Measurements from ENCODE around the gene PPAN.

PPAN gene

DNA sequence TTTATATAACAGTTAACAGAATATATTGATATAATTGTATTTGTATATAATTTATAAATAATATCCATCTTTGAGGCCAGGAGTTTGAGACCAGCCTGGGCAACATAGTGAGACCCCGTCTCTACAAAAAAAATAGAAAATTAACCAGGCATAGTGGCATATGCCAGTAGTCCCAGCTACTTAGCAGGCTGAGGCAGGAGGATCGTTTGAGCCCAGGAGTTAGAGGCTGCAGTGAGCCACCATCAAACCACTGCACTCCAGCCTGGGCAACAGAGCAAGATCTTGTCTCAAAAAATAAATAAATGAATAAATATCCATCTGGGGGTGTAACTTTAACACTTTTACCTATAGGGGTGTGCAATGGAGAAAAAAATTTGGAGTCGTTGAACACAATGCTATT lies 21.4 kb upstream of the PPAN start:
- no peak overlapping the region for H2AFZ ChIP-seq (ENCODE audit: low read depth, low read length, severe bottlenecking)
- H4K20me1 ChIP-seq (ENCODE audit: low read depth, low read length) = no peaks in the 10 kb centered on the region
- H3K4me3 ChIP-seq (ENCODE audit: insufficient read depth, low read length, poor library complexity, severe bottlenecking) = no peak overlapping the region
- H3K79me2 ChIP-seq (ENCODE audit: insufficient read depth, low read length) = no peaks in the 10 kb centered on the region
- H3K9me3 ChIP-seq (ENCODE audit: insufficient read depth, low read length) = no peaks in the 10 kb centered on the region
- TF ChIP-seq, protein P1, sequence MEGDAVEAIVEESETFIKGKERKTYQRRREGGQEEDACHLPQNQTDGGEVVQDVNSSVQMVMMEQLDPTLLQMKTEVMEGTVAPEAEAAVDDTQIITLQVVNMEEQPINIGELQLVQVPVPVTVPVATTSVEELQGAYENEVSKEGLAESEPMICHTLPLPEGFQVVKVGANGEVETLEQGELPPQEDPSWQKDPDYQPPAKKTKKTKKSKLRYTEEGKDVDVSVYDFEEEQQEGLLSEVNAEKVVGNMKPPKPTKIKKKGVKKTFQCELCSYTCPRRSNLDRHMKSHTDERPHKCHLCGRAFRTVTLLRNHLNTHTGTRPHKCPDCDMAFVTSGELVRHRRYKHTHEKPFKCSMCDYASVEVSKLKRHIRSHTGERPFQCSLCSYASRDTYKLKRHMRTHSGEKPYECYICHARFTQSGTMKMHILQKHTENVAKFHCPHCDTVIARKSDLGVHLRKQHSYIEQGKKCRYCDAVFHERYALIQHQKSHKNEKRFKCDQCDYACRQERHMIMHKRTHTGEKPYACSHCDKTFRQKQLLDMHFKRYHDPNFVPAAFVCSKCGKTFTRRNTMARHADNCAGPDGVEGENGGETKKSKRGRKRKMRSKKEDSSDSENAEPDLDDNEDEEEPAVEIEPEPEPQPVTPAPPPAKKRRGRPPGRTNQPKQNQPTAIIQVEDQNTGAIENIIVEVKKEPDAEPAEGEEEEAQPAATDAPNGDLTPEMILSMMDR (IDR thresholded peaks at IDR 0.05; ENCODE audit: insufficient read depth, low read length, poor library complexity, severe bottlenecking) = no peak
- TF ChIP-seq EZH2phosphoT487 (conservative IDR thresholded peaks at IDR 0.05; ENCODE audit: low read length) = no peak
- H3K27ac ChIP-seq (ENCODE audit: low read depth, low read length) = no peak overlapping the region
- no peak overlapping the region for H3K9ac ChIP-seq (ENCODE audit: low read length)
- H3K36me3 ChIP-seq (ENCODE audit: low read length) = no peaks in the 10 kb centered on the region
- H3K9me2 ChIP-seq (replicated peaks; ENCODE audit: insufficient read depth, low read length) = no peaks in the 10 kb centered on the region
- no peak overlapping the region for H3K4me2 ChIP-seq (ENCODE audit: low read depth, low read length, poor library complexity, severe bottlenecking)
- no peaks in the 10 kb centered on the region for H3K27me3 ChIP-seq (ENCODE audit: low read length)
- H3F3A ChIP-seq (ENCODE audit: insufficient read depth) = peaks cover 10% of the 10 kb centered on the region; the same call in 1 of the 2 replicates

DNA sequence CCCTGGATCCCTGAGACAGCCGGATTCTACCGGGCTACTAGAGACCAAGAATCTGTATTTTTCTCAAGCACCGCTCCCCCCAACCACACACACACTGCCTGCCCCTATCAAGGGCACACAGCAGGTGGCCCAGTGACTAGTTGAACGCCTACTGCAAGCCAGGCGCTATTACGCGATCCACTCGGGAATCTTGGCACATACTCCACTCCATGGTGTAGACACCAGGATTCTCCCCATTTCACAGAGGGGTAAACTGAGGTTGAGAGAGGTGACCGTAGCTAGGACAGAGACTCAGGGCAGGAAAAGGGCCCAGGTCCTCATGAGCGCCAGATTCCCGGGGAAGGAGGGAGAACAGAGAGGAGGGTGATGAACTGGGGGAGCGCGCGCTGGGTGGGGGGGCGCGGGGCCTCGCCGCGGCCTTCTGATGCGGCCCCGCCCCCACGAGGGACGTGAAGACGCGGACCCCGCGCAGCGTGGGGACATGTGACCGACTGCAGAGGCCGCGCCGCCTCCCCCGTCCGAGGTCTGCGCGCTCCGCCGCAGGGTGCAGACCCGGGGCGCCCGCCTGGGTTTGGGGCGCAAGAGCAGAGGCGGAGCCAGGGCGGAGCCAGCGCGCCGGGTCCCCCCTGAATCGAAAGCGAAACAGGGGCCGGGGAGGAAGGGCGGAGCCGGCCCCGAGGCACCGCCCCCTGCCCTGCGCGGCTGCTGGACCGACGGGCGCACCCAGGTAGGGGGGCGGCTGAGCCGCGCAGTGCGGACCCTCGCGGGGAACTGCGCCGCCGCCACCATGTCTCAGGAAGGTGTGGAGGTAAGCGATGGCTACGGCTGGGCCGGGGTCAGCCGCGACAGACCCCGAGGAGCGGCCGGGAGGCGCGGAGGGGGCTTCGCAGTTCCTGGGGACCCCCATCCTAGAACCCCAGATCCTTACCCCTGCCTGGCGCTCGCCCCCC lies 20.2 kb upstream of the PPAN start, which contains the start of gene SHFL:
TSS of gene SHFL (plus strand) at position 677 of the 950 bp plus-strand sequence. CDS start at position 788, 111 bp downstream.
- Histone ChIP-seq H3K4me2 (ENCODE audit: low read depth, low read length, poor library complexity, severe bottlenecking) (peak within 1 kb of the TSS; percentile 60), H3K27me3 (ENCODE audit: low read length) (no peaks in the 10 kb centered on the region), H3K27ac (ENCODE audit: low read depth, low read length) (no peak within 1 kb of the TSS), H3K9me3 (ENCODE audit: insufficient read depth, low read length) (no peaks in the 10 kb centered on the region), H2AFZ (ENCODE audit: low read depth, low read length, severe bottlenecking) (peak within 1 kb of the TSS; percentile 90), H3K36me3 (ENCODE audit: low read length) (no peaks in the 10 kb centered on the region), H3K4me3 (ENCODE audit: insufficient read depth, low read length, poor library complexity, severe bottlenecking) (peak within 1 kb of the TSS; percentile 56), H3K79me2 (ENCODE audit: insufficient read depth, low read length) (no peaks in the 10 kb centered on the region), H3K9me2 (replicated peaks; ENCODE audit: insufficient read depth, low read length) (no peaks in the 10 kb centered on the region), H3F3A (ENCODE audit: insufficient read depth) (peaks cover 10% of the 10 kb centered on the region; the same call in 1 of the 2 replicates), H4K20me1 (ENCODE audit: low read depth, low read length) (no peaks in the 10 kb centered on the region), H3K9ac (ENCODE audit: low read length) (peak within 1 kb of the TSS; percentile 53)
- TF ChIP-seq EZH2phosphoT487 (conservative IDR thresholded peaks at IDR 0.05; ENCODE audit: low read length) = no peak

DNA sequence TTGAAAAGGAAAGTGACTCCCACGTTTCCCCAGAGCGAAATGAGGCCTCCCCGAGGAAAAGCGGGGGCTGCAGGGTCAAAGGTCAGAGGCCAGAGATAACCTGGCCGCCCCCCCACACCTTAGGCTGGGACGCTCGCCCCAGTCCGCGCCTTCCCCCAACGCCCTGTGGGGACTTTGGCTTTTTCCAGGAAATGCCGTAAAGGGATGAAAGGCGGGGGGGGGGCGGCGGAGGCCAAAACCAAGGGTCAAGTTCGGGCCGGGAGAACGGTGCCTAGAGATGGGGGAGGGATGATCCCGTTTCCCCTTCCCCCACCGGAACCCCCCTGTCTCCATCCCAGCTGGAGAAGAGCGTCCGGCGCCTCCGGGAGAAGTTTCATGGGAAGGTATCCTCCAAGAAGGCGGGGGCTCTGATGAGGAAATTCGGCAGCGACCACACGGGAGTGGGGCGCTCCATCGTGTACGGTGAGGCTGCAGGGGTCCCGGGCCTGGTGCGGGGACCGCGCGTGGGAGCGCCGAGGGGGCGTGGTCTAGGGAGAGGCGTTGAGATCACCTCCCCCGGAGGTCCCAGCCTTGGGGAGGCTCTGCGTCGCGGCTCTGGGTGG lies 19.5 kb upstream of the PPAN start:
- H3K4me2 ChIP-seq (ENCODE audit: low read depth, low read length, poor library complexity, severe bottlenecking) = peak overlapping the region; percentile 60
- H3K4me3 ChIP-seq (ENCODE audit: insufficient read depth, low read length, poor library complexity, severe bottlenecking) = peak overlapping the region; percentile 56
- no peaks in the 10 kb centered on the region for H3K9me2 ChIP-seq (replicated peaks; ENCODE audit: insufficient read depth, low read length)
- H3F3A ChIP-seq (ENCODE audit: insufficient read depth) = peaks cover 10% of the 10 kb centered on the region; the same call in 1 of the 2 replicates
- H3K36me3 ChIP-seq (ENCODE audit: low read length) = no peaks in the 10 kb centered on the region
- no peaks in the 10 kb centered on the region for H3K79me2 ChIP-seq (ENCODE audit: insufficient read depth, low read length)
- H3K9me3 ChIP-seq (ENCODE audit: insufficient read depth, low read length) = no peaks in the 10 kb centered on the region
- H3K27me3 ChIP-seq (ENCODE audit: low read length) = no peaks in the 10 kb centered on the region
- TF ChIP-seq EZH2phosphoT487 (conservative IDR thresholded peaks at IDR 0.05; ENCODE audit: low read length) = no peak
- TF ChIP-seq, protein P1 (IDR thresholded peaks at IDR 0.05; ENCODE audit: insufficient read depth, low read length, poor library complexity, severe bottlenecking) = no peak
- H3K27ac ChIP-seq (ENCODE audit: low read depth, low read length) = no peak overlapping the region
- peak overlapping the region; percentile 53 for H3K9ac ChIP-seq (ENCODE audit: low read length)
- H2AFZ ChIP-seq (ENCODE audit: low read depth, low read length, severe bottlenecking) = peak overlapping the region; percentile 90
- no peaks in the 10 kb centered on the region for H4K20me1 ChIP-seq (ENCODE audit: low read depth, low read length)

Measured in SU-DHL-6 (cell line).